DND-41 (cell line): Measurements from ENCODE around the gene TRPM1.

Experiments used
- EZH2 ChIP-seq: IDR thresholded peaks from 3 replicates; pipeline ENCODE4 v1.6.1; 2012; ENCODE audit warnings: borderline replicate concordance, low read depth, mild to moderate bottlenecking, moderate library complexity, low read length, inconsistent platforms; ENCODE audit not compliant: severe bottlenecking
- TF ChIP-seq, protein P1 (sequence below): IDR thresholded peaks from 2 replicates; pipeline ENCODE4 v1.5.1; 2012; ENCODE audit warnings: borderline replicate concordance, low read length, moderate library complexity, mild to moderate bottlenecking; ENCODE audit not compliant: poor library complexity, severe bottlenecking; ENCODE audit errors: extremely low read depth

DNA sequence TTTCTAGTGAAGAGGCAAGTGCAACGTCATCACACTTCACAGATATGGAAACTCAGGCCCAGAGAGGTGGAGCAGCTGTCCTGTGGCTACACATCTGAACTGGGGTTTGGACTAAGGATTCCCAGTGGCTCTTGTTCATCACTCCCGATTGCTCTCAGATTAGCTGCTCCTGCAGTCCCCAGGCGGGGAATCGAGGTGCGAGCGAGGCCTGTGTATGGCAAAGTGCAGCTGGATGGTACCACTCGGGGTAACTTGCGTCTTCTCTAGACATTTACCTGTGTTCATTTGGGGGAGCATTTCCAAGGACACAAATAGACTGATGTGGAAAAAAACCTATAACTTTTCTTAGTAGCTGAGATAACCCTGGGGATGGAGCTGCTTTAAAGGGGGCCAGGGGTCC, 45.9 kb upstream of the TRPM1 start:
- TF ChIP-seq EZH2: no peak
- TF ChIP-seq, protein P1, sequence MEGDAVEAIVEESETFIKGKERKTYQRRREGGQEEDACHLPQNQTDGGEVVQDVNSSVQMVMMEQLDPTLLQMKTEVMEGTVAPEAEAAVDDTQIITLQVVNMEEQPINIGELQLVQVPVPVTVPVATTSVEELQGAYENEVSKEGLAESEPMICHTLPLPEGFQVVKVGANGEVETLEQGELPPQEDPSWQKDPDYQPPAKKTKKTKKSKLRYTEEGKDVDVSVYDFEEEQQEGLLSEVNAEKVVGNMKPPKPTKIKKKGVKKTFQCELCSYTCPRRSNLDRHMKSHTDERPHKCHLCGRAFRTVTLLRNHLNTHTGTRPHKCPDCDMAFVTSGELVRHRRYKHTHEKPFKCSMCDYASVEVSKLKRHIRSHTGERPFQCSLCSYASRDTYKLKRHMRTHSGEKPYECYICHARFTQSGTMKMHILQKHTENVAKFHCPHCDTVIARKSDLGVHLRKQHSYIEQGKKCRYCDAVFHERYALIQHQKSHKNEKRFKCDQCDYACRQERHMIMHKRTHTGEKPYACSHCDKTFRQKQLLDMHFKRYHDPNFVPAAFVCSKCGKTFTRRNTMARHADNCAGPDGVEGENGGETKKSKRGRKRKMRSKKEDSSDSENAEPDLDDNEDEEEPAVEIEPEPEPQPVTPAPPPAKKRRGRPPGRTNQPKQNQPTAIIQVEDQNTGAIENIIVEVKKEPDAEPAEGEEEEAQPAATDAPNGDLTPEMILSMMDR: no peak
